ENCODE measurements around the gene NPAS3.

DNA sequence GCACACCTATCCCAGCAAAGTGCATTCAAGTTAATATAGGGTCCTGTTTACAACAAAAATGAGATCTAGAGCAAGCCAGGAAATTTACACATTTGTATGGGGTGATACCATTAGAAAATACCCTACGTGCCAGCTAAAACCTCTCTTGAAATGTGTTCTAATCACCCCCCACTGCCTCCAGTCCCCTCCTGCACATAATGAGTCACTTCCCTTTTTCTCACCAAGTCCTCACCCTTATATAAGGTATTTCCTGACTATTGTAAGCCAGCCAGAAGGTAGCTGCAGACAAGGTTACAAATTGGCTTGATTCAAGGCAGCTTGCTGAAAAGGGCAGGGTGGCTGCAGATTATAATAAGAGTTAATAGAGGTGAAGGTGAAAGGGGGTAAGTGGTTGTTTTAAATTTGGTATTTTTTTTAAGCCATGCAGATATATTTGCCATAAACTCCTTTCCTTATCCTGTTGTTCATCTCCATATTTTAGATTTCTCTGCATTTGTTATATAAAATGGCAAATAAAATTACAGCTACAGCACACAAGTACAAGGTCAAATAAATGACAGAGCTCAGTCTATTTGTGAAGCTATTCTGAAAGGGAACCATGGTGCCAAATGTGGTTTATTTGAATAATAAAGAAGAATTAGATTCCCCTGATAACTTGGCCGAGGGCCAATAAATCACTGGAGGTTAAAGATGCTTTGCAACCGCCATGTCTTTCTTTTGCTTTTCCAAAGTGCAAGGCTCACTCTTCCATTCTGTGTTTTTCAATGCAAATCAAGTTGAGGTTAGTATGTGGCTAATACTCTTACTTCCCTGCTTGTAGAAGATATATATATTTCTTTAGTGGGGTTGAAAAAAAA is 626.3 kb downstream of the NPAS3 start:
- TF ChIP-seq YY1 (tag by site-specific recombination; IDR thresholded peaks at IDR 0.05), result no peak
- no peak for TF ChIP-seq ZEB2 (tag by site-specific recombination; IDR thresholded peaks at IDR 0.05)
- TF ChIP-seq, protein P1, sequence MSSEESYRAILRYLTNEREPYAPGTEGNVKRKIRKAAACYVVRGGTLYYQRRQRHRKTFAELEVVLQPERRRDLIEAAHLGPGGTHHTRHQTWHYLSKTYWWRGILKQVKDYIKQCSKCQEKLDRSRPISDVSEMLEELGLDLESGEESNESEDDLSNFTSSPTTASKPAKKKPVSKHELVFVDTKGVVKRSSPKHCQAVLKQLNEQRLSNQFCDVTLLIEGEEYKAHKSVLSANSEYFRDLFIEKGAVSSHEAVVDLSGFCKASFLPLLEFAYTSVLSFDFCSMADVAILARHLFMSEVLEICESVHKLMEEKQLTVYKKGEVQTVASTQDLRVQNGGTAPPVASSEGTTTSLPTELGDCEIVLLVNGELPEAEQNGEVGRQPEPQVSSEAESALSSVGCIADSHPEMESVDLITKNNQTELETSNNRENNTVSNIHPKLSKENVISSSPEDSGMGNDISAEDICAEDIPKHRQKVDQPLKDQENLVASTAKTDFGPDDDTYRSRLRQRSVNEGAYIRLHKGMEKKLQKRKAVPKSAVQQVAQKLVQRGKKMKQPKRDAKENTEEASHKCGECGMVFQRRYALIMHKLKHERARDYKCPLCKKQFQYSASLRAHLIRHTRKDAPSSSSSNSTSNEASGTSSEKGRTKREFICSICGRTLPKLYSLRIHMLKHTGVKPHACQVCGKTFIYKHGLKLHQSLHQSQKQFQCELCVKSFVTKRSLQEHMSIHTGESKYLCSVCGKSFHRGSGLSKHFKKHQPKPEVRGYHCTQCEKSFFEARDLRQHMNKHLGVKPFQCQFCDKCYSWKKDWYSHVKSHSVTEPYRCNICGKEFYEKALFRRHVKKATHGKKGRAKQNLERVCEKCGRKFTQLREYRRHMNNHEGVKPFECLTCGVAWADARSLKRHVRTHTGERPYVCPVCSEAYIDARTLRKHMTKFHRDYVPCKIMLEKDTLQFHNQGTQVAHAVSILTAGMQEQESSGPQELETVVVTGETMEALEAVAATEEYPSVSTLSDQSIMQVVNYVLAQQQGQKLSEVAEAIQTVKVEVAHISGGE (tag by site-specific recombination; conservative IDR thresholded peaks at IDR 0.05; ENCODE audit: low read depth), result no peak
- TF ChIP-seq, protein P2, sequence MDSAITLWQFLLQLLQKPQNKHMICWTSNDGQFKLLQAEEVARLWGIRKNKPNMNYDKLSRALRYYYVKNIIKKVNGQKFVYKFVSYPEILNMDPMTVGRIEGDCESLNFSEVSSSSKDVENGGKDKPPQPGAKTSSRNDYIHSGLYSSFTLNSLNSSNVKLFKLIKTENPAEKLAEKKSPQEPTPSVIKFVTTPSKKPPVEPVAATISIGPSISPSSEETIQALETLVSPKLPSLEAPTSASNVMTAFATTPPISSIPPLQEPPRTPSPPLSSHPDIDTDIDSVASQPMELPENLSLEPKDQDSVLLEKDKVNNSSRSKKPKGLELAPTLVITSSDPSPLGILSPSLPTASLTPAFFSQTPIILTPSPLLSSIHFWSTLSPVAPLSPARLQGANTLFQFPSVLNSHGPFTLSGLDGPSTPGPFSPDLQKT (IDR thresholded peaks at IDR 0.05; ENCODE audit: borderline replicate concordance, low read depth, low read length), result no peak
